Lung (tissue), 12 donors: ENCODE results near the gene GRIA1. TPM values are rescaled to one million over a fixed set of nuclear protein-coding genes. Genes with fewer than 3 reads are reported as not detected.
A peak's percentile ranks its signal among the peaks of the same experiment; 100 is the strongest.

ENCODE experiments used
- ATAC-seq: fragments of 200-7000 bp; cut with Tn5 transposase; one replicate; pipeline ENCODE4 v1.9.1; 2020; ENCODE audit warnings: moderate number of reproducible peaks; ENCODE audit not compliant: insufficient read depth, low FRiP score
- DNase-seq, 3 donors: peaks; one replicate each; pipeline ENCODE4 v3.0.0-alpha.2; 2013 to 2017
- H3K27ac ChIP-seq, 2 donors: one replicate each; pipeline ENCODE4 v1.5.1; 2013; ENCODE audit warnings: mild to moderate bottlenecking in 2 of 2, moderate library complexity in 2 of 2, control low read depth in 1 of 2, inconsistent platforms in 1 of 2, low read depth in 1 of 2, low read length in 1 of 2
- H3K27me3 ChIP-seq, 3 donors: one replicate each; pipeline ENCODE4 v1.5.1; 2013; ENCODE audit warnings: low read length in 2 of 3; ENCODE audit not compliant: control insufficient read depth in 3 of 3, insufficient read depth in 3 of 3
- H3K36me3 ChIP-seq, 4 donors: one replicate each; pipeline ENCODE4 v1.5.1; 2013; ENCODE audit warnings: low read length in 4 of 4, mild to moderate bottlenecking in 1 of 4, moderate library complexity in 1 of 4; ENCODE audit not compliant: control insufficient read depth in 4 of 4, insufficient read depth in 4 of 4
- H3K4me1 ChIP-seq, 5 donors: one replicate each; pipeline ENCODE4 v1.5.1; 2013; ENCODE audit warnings: low read length in 5 of 5, mild to moderate bottlenecking in 2 of 5, moderate library complexity in 1 of 5; ENCODE audit not compliant: control insufficient read depth in 5 of 5, insufficient read depth in 5 of 5
- H3K4me3 ChIP-seq: one replicate; pipeline ENCODE4 v1.5.1; 2013; ENCODE audit warnings: mild to moderate bottlenecking, control low read depth, moderate library complexity
- H3K9ac ChIP-seq, 2 donors: one replicate each; pipeline ENCODE4 v1.5.1; 2013; ENCODE audit warnings: low read length in 2 of 2, control low read depth in 1 of 2; ENCODE audit not compliant: insufficient read depth in 1 of 2
- H3K9me3 ChIP-seq, 4 donors: one replicate each; pipeline ENCODE4 v1.5.1; 2013; ENCODE audit warnings: low read length in 3 of 4, mild to moderate bottlenecking in 1 of 4, moderate library complexity in 1 of 4; ENCODE audit not compliant: control insufficient read depth in 4 of 4, insufficient read depth in 3 of 4
- WGBS, 2 donors: extraction: QIAGEN DNeasy Blood & Tissue Kit; methylation state at CpG; one replicate each; pipeline ENCODE4 v1.1.7; 2013; 5-methylcytosine and 5-hydroxymethylcytosine counted together
- polyA plus RNA-seq, 2 donors: library from polyadenylated mRNA; stranded (reverse); fragments of 200-250 nt; gene quantifications; one replicate each; pipeline ENCODE4 v1.2.1, GENCODE V29; 2013
- total RNA-seq, 2 donors: library from RNA; depleted of rRNA in 1 of 2; stranded (reverse); fragments of >200 nt in 1 of 2; gene quantifications; one replicate each; pipeline ENCODE4 v1.2.1, GENCODE V29; 2014 to 2021
- TF ChIP-seq, protein P1 (sequence below): IDR thresholded peaks from 2 replicates; pipeline ENCODE4 v1.5.1; 2012; ENCODE audit warnings: mild to moderate bottlenecking; ENCODE audit errors: control extremely low read depth, extremely low read depth
- donor health status: control.
- donor health status: control.
- donor health status: Bipolar disorder and iron deficiency.
- donor health status: healthy.
- donor health status: DM: yes; HTN: yes; CAD: no.

Gene GRIA1
- total and polyA plus RNA-seq, 4 donors, result 1.1 to 12.5 (median 2.0) TPM

DNA sequence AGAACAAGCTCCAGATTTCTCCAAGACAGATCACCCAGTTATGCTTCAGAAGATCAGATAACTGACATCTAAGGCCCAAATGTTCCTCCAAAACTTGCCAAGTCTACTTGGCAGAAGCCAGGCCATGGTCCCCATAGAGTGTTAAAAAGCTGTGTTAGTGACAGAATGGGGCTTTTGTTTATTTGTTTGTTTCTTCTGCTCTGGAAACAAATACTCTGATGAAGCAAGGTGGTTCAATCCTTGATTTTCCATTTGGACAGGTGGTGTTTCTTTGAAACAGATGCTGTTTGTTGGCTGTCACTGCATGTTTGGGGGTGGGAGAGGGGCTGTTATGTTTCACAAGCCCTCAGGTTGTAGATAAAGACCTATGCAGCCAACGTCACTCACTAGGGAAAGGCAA is 284.2 kb downstream of the GRIA1 start:
- TF ChIP-seq, protein P1, sequence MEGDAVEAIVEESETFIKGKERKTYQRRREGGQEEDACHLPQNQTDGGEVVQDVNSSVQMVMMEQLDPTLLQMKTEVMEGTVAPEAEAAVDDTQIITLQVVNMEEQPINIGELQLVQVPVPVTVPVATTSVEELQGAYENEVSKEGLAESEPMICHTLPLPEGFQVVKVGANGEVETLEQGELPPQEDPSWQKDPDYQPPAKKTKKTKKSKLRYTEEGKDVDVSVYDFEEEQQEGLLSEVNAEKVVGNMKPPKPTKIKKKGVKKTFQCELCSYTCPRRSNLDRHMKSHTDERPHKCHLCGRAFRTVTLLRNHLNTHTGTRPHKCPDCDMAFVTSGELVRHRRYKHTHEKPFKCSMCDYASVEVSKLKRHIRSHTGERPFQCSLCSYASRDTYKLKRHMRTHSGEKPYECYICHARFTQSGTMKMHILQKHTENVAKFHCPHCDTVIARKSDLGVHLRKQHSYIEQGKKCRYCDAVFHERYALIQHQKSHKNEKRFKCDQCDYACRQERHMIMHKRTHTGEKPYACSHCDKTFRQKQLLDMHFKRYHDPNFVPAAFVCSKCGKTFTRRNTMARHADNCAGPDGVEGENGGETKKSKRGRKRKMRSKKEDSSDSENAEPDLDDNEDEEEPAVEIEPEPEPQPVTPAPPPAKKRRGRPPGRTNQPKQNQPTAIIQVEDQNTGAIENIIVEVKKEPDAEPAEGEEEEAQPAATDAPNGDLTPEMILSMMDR, result no peak
- H3K4me3 ChIP-seq, result no peak overlapping the region
- ATAC-seq (no peak), DNase-seq (peak in 2 of 3 donors; percentile 18)
- no peaks in the 10 kb centered on the region for H3K27me3 ChIP-seq
- WGBS, 2 donors, result 76% methylated on average over 1 of the region's 1 CpG
- H3K36me3 ChIP-seq, result peaks cover 0 to 5% (median 0%) of the 10 kb centered on the region in 4 donors
- no peak overlapping the region for H3K27ac ChIP-seq
- no peaks in the 10 kb centered on the region for H3K4me1 ChIP-seq
- no peaks in the 10 kb centered on the region for H3K9me3 ChIP-seq
- H3K9ac ChIP-seq, result no peak overlapping the region

DNA sequence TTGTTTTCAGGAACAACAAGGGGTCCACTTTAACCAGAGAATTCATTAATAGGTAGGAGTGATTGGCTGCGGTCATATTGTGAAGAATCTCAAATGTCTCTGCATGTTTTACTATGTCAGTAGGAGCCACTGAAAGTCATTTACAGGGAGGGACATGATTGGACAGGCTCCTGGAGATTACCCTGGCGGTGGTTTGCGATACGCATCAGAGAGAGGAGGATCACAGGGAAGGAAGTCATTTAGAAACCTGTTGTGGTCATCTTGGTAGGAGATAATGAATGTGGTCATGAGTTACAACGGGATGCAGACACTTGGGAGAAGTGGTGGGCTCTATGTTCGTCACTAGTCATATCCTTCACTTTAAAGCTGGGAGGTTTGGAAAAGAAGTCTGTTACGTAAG is 285.5 kb downstream of the GRIA1 start:
- 71 to 78% methylated on average over 7 of the region's 7 CpGs for WGBS, 2 donors
- no peaks in the 10 kb centered on the region for H3K27me3 ChIP-seq
- peaks cover 0 to 5% (median 0%) of the 10 kb centered on the region in 4 donors for H3K36me3 ChIP-seq
- DNase-seq, result no peak
- H3K4me3 ChIP-seq, result no peak overlapping the region
- no peaks in the 10 kb centered on the region for H3K4me1 ChIP-seq
- no peak overlapping the region for H3K9ac ChIP-seq
- no peaks in the 10 kb centered on the region for H3K9me3 ChIP-seq
- H3K27ac ChIP-seq, result no peak overlapping the region
- TF ChIP-seq, protein P1, result no peak
- ATAC-seq, result no peak

DNA sequence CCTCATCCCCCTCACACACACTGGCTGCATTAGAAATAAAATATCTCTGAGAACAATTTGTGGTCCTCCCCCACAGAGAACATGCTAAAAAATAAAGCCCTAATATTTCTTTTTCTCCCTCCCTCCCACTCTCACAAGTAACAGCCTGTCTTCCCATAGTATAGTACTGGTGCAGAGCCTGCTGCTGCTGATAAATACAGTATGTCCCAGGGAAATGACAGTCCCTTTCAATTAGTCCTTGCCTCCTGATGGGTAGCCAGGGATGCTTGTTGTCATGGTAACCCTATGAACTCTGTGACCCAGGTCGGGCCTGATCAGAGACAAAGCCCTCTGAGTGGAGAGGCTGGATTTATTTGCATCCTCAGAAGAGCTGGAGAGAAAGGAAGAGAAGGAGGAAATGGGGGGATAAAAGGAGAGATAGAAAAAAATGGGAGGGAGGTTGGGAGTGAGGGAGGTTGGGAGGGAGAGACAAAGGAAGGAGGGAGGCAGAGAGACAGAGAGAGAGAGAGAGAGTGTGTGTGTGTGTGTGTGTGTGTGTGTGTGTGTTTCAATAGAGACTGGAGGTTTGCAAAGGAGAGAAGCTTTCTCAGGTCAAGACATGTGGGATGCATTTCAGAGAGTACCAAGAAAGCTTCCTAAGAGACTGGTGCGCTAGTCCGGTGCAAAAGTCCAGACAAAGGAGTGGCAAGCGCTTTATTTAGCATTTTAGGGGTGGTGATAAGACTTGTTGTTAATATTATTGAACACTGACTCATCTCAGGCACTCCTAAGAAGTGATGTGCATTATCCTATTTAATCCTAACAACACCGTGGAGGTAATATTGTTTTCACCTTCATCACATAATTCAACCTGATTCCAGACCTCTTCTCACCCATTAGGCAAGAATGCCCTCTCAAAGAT is 287.5 kb downstream of the GRIA1 start:
- Histone ChIP-seq H3K27ac (no peak overlapping the region), H3K4me3 (no peak overlapping the region), H3K4me1 (no peaks in the 10 kb centered on the region), H3K9me3 (no peaks in the 10 kb centered on the region), H3K27me3 (no peaks in the 10 kb centered on the region), H3K36me3 (peaks cover 0 to 5% (median 0%) of the 10 kb centered on the region in 4 donors), H3K9ac (no peak overlapping the region)
- no peak for DNase-seq
- TF ChIP-seq, protein P1, result no peak
- no peak for ATAC-seq
- 81 to 83% methylated on average over 5 of the region's 5 CpGs for WGBS, 2 donors
